HEK293T (cell line): ENCODE measurements around the gene ZDHHC19.
"Not testable (repeated sequence)": the region's sequence is repeated elsewhere in the genome, so short reads cannot be mapped to it uniquely, and the experiment has no call there.

Experiments
- CTBP1 ChIP-seq: fragments of 450-650 bp; IDR thresholded peaks from 2 replicates; pipeline ENCODE4 v1.6.1; 2016; ENCODE audit warnings: borderline replicate concordance
- ELF4 ChIP-seq: fragments of 450-650 bp; IDR thresholded peaks from 2 replicates; pipeline ENCODE4 v1.6.1; 2017; ENCODE audit warnings: antibody characterized with exemption
- FOXA1 ChIP-seq: fragments of 450-650 bp; IDR thresholded peaks from 2 replicates; pipeline ENCODE4 v1.6.1; 2016; ENCODE audit warnings: mild to moderate bottlenecking
- FOXM1 ChIP-seq: fragments of 450-650 bp; IDR thresholded peaks from 2 replicates; pipeline ENCODE4 v1.6.1; 2017; ENCODE audit warnings: mild to moderate bottlenecking, borderline replicate concordance
- L3MBTL2 ChIP-seq: fragments of 450-650 bp; conservative IDR thresholded peaks from 2 replicates; pipeline ENCODE4 v1.6.1; 2016; ENCODE audit warnings: mild to moderate bottlenecking
- PKNOX1 ChIP-seq: fragments of 450-650 bp; IDR thresholded peaks from 2 replicates; pipeline ENCODE4 v1.6.1; 2016
- SP1 ChIP-seq: fragments of 450-650 bp; IDR thresholded peaks from 2 replicates; pipeline ENCODE4 v1.6.1; 2017
- ZNF384 ChIP-seq: fragments of 450-650 bp; IDR thresholded peaks from 2 replicates; pipeline ENCODE4 v1.6.1; 2016

DNA sequence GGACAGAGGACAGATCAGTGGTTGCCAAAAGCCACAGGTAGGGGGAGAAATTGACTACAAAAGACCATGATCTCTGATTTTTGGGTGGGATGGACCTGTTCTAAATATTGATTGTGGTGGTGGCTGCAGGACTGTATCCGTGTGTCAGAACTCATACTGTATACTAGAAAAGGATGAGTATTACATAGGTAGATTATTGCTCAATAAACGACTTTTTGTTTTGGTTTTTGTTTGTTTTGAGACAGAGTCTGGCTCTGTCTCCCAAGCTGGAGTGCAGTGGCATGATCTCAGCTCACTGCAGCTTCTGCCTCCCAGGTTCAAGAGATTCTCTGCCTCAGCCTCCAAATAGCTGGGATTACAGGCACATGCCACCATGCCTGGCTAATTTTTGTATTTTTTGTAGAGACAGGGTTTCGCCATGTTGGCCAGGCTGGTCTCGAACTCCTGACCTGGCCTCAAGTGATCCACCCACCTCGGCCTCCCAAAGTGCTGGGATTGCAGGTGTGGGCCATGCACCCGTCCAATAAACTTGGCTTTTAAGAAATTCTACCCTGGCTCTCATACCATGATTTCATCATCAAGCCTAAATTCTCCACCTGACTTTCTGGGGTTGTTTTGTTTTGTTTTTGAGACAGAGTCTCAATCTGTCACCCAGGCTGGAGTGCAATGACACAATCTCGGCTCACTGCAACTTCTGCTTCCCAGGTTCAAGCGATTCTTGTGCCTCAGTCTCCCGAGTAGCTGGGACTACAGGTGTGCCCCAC is 5.6 kb downstream of the ZDHHC19 start:
- TF ChIP-seq CTBP1, ELF4, PKNOX1, SP1, FOXA1, ZNF384, L3MBTL2, FOXM1: not testable (repeated sequence)
